SK-N-SH treated with all-trans-retinoic acid at 6 μM for 48 hours (cell line): ENCODE measurements around the gene AFAP1.

Experiments
- ATAC-seq: fragments of 200-7000 bp; cut with Tn5 transposase; 3 replicates; pipeline ENCODE4 v1.9.1; 2020; ENCODE audit warnings: mild to moderate bottlenecking, moderate library complexity
- ARNTL ChIP-seq: fragments of 450-650 bp; formaldehyde crosslinking; IDR thresholded peaks from 2 replicates; pipeline ENCODE4 v1.5.0; 2020; ENCODE audit warnings: low read depth, mild to moderate bottlenecking, moderate library complexity, borderline replicate concordance
- BACH2 ChIP-seq: fragments of 250-450 bp; sonication (Bioruptor Pico); IDR thresholded peaks from 2 replicates; pipeline ENCODE4 v1.9.0; 2021; ENCODE audit warnings: mild to moderate bottlenecking, borderline replicate concordance
- CREB5 ChIP-seq: fragments of 250-450 bp; sonication (Bioruptor Pico); IDR thresholded peaks from 2 replicates; pipeline ENCODE4 v1.5.1; 2020; ENCODE audit warnings: low read depth, mild to moderate bottlenecking, moderate library complexity
- CSDC2 ChIP-seq: fragments of 250-450 bp; sonication (Bioruptor Pico); IDR thresholded peaks from 2 replicates; pipeline ENCODE4 v1.5.0; 2020; ENCODE audit warnings: mild to moderate bottlenecking, moderate library complexity
- CSRNP3 ChIP-seq: fragments of 250-450 bp; sonication (Bioruptor Pico); IDR thresholded peaks from 2 replicates; pipeline ENCODE4 v1.5.1; 2021; ENCODE audit warnings: mild to moderate bottlenecking, moderate library complexity
- GLIS3 ChIP-seq: fragments of 250-450 bp; sonication (Bioruptor Pico); IDR thresholded peaks from 2 replicates; pipeline ENCODE4 v1.5.0; 2020; ENCODE audit warnings: mild to moderate bottlenecking, moderate library complexity
- OSR1 ChIP-seq: fragments of 250-450 bp; sonication (Bioruptor Pico); IDR thresholded peaks from 2 replicates; pipeline ENCODE4 v1.8.0; 2022; ENCODE audit warnings: moderate library complexity, mild to moderate bottlenecking, inconsistent platforms
- PPARA ChIP-seq: fragments of 250-450 bp; sonication (Bioruptor Pico); IDR thresholded peaks from 2 replicates; pipeline ENCODE4 v1.5.0; 2020; ENCODE audit warnings: mild to moderate bottlenecking, borderline replicate concordance
- RARB ChIP-seq: fragments of 250-450 bp; sonication (Bioruptor Pico); IDR thresholded peaks from 2 replicates; pipeline ENCODE4 v1.8.0; 2021; ENCODE audit warnings: mild to moderate bottlenecking, moderate library complexity
- SNAI2 ChIP-seq: fragments of 250-450 bp; sonication (Bioruptor Pico); IDR thresholded peaks from 2 replicates; pipeline ENCODE4 v1.5.0; 2020; ENCODE audit warnings: mild to moderate bottlenecking, moderate library complexity
- TCF4 ChIP-seq: fragments of 250-450 bp; sonication (Bioruptor Pico); IDR thresholded peaks from 2 replicates; pipeline ENCODE4 v1.8.0; 2021; ENCODE audit warnings: mild to moderate bottlenecking, moderate library complexity, borderline replicate concordance
- ZFP3 ChIP-seq: fragments of 250-450 bp; sonication (Bioruptor Pico); IDR thresholded peaks from 2 replicates; pipeline ENCODE4 v1.5.0; 2020; ENCODE audit warnings: mild to moderate bottlenecking, moderate library complexity
- ZFP30 ChIP-seq: fragments of 450-650 bp; formaldehyde crosslinking; IDR thresholded peaks from 2 replicates; pipeline ENCODE4 v1.5.0; 2022; ENCODE audit warnings: mild to moderate bottlenecking, moderate library complexity
- ZNF565 ChIP-seq: fragments of 450-650 bp; formaldehyde crosslinking; conservative IDR thresholded peaks from 2 replicates; pipeline ENCODE4 v1.5.0; 2020; ENCODE audit warnings: low read depth, mild to moderate bottlenecking, moderate library complexity
- ZNF70 ChIP-seq: fragments of 450-650 bp; formaldehyde crosslinking; IDR thresholded peaks from 2 replicates; pipeline ENCODE4 v1.5.0; 2020; ENCODE audit warnings: mild to moderate bottlenecking, moderate library complexity
- ZNF8 ChIP-seq: fragments of 450-650 bp; formaldehyde crosslinking; IDR thresholded peaks from 2 replicates; pipeline ENCODE4 v1.5.0; 2020; ENCODE audit warnings: mild to moderate bottlenecking, moderate library complexity
- TF ChIP-seq, protein P1 (sequence below): fragments of 250-450 bp; sonication (Bioruptor Pico); IDR thresholded peaks from 2 replicates; pipeline ENCODE4 v1.8.0; 2020; ENCODE audit warnings: mild to moderate bottlenecking, moderate library complexity, borderline replicate concordance
- TF ChIP-seq, protein P2 (sequence below): fragments of 250-450 bp; sonication (Bioruptor Pico); IDR thresholded peaks from 2 replicates; pipeline ENCODE4 v1.8.0; 2021; ENCODE audit warnings: low read depth, mild to moderate bottlenecking, moderate library complexity, borderline replicate concordance

The AFAP1 gene

GRCh38 chr4:7956934-7957656 lies 17.4 kb upstream of the AFAP1 start:
- no peak for ATAC-seq

GRCh38 chr4:7956270-7956808 lies 16.7 kb upstream of the AFAP1 start:
- peak; percentile 49 for ATAC-seq
- TF ChIP-seq GLIS3 (no peak), CSRNP3 (CRISPR knock-in tag) (no peak), ZFP3 (CRISPR knock-in tag) (peak; percentile 67)

More at GRCh38 chr4:7956934-7957656, 17.4 kb upstream of the AFAP1 start:
- TF ChIP-seq BACH2 (CRISPR knock-in tag), result no peak
- peak; percentile 65; the same call in 1 of the 2 replicates for TF ChIP-seq ZFP3 (CRISPR knock-in tag)

GRCh38 chr4:7955393-7955792 lies 15.7 kb upstream of the AFAP1 start:
- TF ChIP-seq CREB5 (CRISPR knock-in tag) (no peak), SNAI2 (CRISPR knock-in tag) (no peak), GLIS3 (no peak), TCF4 (no peak), ARNTL (no peak), ZNF8 (CRISPR knock-in tag) (no peak), CSDC2 (CRISPR knock-in tag) (no peak), BACH2 (CRISPR knock-in tag) (no peak), ZFP30 (no peak), CSRNP3 (CRISPR knock-in tag) (no peak), ZNF565 (CRISPR knock-in tag) (no peak), ZNF70 (no peak), RARB (CRISPR knock-in tag) (no peak), PPARA (CRISPR knock-in tag) (no peak), OSR1 (CRISPR knock-in tag) (no peak)
- TF ChIP-seq, protein P1, sequence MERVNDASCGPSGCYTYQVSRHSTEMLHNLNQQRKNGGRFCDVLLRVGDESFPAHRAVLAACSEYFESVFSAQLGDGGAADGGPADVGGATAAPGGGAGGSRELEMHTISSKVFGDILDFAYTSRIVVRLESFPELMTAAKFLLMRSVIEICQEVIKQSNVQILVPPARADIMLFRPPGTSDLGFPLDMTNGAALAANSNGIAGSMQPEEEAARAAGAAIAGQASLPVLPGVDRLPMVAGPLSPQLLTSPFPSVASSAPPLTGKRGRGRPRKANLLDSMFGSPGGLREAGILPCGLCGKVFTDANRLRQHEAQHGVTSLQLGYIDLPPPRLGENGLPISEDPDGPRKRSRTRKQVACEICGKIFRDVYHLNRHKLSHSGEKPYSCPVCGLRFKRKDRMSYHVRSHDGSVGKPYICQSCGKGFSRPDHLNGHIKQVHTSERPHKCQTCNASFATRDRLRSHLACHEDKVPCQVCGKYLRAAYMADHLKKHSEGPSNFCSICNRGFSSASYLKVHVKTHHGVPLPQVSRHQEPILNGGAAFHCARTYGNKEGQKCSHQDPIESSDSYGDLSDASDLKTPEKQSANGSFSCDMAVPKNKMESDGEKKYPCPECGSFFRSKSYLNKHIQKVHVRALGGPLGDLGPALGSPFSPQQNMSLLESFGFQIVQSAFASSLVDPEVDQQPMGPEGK (CRISPR knock-in tag), result no peak
- TF ChIP-seq, protein P2, sequence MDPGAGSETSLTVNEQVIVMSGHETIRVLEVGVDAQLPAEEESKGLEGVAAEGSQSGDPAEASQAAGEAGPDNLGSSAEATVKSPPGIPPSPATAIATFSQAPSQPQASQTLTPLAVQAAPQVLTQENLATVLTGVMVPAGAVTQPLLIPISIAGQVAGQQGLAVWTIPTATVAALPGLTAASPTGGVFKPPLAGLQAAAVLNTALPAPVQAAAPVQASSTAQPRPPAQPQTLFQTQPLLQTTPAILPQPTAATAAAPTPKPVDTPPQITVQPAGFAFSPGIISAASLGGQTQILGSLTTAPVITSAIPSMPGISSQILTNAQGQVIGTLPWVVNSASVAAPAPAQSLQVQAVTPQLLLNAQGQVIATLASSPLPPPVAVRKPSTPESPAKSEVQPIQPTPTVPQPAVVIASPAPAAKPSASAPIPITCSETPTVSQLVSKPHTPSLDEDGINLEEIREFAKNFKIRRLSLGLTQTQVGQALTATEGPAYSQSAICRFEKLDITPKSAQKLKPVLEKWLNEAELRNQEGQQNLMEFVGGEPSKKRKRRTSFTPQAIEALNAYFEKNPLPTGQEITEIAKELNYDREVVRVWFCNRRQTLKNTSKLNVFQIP (CRISPR knock-in tag), result no peak
- no peak for ATAC-seq

DNA sequence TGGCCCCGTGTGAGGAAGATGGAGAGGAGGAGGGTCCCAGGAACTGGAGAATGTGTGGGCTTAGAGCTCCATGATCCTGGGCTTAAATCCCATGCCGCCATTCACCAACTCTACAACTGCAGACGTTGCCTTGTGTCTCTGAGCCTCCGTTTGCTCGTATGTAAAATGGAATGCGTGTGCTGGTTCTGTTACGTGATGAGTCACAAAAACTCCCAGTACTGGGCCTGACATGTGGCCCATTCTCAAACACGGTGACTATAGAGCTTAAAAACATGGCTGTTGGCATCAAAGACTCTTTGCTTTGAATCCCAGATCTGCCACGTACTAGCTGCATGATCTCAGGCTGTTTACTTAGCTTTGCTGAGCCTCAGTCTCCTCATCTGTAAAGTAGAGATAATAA lies 13.0 kb upstream of the AFAP1 start:
- TF ChIP-seq GLIS3, result no peak
- TF ChIP-seq CREB5 (CRISPR knock-in tag), result no peak
- no peak for TF ChIP-seq ZFP3 (CRISPR knock-in tag)
- TF ChIP-seq CSDC2 (CRISPR knock-in tag), result no peak
- TF ChIP-seq PPARA (CRISPR knock-in tag), result no peak
- TF ChIP-seq RARB (CRISPR knock-in tag), result no peak
- TF ChIP-seq TCF4, result no peak
- TF ChIP-seq BACH2 (CRISPR knock-in tag), result no peak
- TF ChIP-seq ZFP30, result no peak
- TF ChIP-seq, protein P1 (CRISPR knock-in tag), result no peak
- TF ChIP-seq ZNF565 (CRISPR knock-in tag), result no peak
- ATAC-seq, result no peak
